ENCODE measurements around the gene PIK3R6.

DNA sequence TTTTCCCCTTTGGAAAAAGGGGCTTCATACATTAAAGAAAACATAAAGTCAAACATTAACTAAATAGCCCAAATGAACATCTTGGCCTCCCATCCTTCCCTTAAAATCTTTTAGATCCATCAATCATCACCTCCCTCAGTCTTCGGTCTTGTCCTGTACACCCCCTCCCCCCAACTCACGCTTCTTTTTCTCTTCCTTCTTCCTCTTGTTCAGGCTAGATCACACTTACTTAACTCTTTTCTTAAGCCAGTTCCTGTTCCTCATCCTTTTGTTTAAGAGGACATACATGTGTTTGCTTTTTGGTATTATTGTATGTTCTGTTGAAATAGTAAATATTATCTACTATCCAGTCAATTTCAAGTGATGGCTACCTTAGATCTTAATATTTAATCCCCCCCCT is 73.8 kb downstream of the PIK3R6 start:
- TF ChIP-seq, protein P1, sequence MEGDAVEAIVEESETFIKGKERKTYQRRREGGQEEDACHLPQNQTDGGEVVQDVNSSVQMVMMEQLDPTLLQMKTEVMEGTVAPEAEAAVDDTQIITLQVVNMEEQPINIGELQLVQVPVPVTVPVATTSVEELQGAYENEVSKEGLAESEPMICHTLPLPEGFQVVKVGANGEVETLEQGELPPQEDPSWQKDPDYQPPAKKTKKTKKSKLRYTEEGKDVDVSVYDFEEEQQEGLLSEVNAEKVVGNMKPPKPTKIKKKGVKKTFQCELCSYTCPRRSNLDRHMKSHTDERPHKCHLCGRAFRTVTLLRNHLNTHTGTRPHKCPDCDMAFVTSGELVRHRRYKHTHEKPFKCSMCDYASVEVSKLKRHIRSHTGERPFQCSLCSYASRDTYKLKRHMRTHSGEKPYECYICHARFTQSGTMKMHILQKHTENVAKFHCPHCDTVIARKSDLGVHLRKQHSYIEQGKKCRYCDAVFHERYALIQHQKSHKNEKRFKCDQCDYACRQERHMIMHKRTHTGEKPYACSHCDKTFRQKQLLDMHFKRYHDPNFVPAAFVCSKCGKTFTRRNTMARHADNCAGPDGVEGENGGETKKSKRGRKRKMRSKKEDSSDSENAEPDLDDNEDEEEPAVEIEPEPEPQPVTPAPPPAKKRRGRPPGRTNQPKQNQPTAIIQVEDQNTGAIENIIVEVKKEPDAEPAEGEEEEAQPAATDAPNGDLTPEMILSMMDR (IDR thresholded peaks at IDR 0.05; ENCODE audit: low read depth, low read length): no peak
- no peak for TF ChIP-seq POLR2A (IDR thresholded peaks at IDR 0.05; ENCODE audit: extremely low read depth, insufficient read length)

Data from NB4 (cell line).